Measurements from ENCODE around the gene FGFR2. TPM values are rescaled to one million over a fixed set of nuclear protein-coding genes. Genes with fewer than 3 reads are reported as not detected.

FGFR2 gene
- total RNA-seq, 2 experiments from 2014 or later: 0.10 to 0.30 TPM

- Mint-ChIP-seq H3K27ac (no peak overlapping the region), H3K4me3 (no peak overlapping the region), H3K4me1 (peaks cover 19% of the 10 kb centered on the region), H3K36me3 (ENCODE audit: low read depth) (no peaks in the 10 kb centered on the region), H3K27me3 (no peaks in the 10 kb centered on the region), H3K9me3 (no peaks in the 10 kb centered on the region)
- CTCF ChIA-PET: no interaction called here
- DNase-seq: no peak
- POLR2A ChIA-PET: no interaction called here
Measured at GRCh38 chr10:121510201-121510771, 88.0 kb downstream of the FGFR2 start.

GRCh38 chr10:121509796-121510195 is 88.4 kb downstream of the FGFR2 start:
- POLR2A ChIA-PET: no interaction called here
- no peak overlapping the region for H3K4me3 Mint-ChIP-seq
- H3K36me3 Mint-ChIP-seq (ENCODE audit: low read depth): no peaks in the 10 kb centered on the region

GRCh38 chr10:121509112-121509511 is 89.1 kb downstream of the FGFR2 start:
- CTCF ChIA-PET: no interaction called here
- H3K27ac Mint-ChIP-seq: no peak overlapping the region
- POLR2A ChIA-PET: no interaction called here
- peaks cover 7% of the 10 kb centered on the region for H3K4me1 Mint-ChIP-seq
- DNase-seq: no peak
- no peaks in the 10 kb centered on the region for H3K27me3 Mint-ChIP-seq
- no peaks in the 10 kb centered on the region for H3K9me3 Mint-ChIP-seq
- no peaks in the 10 kb centered on the region for H3K36me3 Mint-ChIP-seq (ENCODE audit: low read depth)
- H3K4me3 Mint-ChIP-seq: no peak overlapping the region

More at GRCh38 chr10:121509796-121510195, 88.4 kb downstream of the FGFR2 start:
- no peak for DNase-seq
- CTCF ChIA-PET: no interaction called here
- peaks cover 14% of the 10 kb centered on the region for H3K4me1 Mint-ChIP-seq
- no peaks in the 10 kb centered on the region for H3K9me3 Mint-ChIP-seq
- no peaks in the 10 kb centered on the region for H3K27me3 Mint-ChIP-seq
- H3K27ac Mint-ChIP-seq: no peak overlapping the region

- H3K9me3 Mint-ChIP-seq: no peaks in the 10 kb centered on the region
- no peak for DNase-seq
Measured at GRCh38 chr10:121503587-121504051, 94.6 kb downstream of the FGFR2 start.

GRCh38 chr10:121501796-121502195 is 96.4 kb downstream of the FGFR2 start:
- no peak for DNase-seq
- H3K4me3 Mint-ChIP-seq: no peak overlapping the region
- CTCF ChIA-PET: interaction anchor here (1.7 kb wide), 1 partner anchor 19 kb away, joined by 3 read pairs; no protein-coding TSS in a partner anchor
- H3K27me3 Mint-ChIP-seq: peaks cover 4% of the 10 kb centered on the region
- H3K9me3 Mint-ChIP-seq: no peaks in the 10 kb centered on the region
- H3K27ac Mint-ChIP-seq: no peak overlapping the region
- no peaks in the 10 kb centered on the region for H3K4me1 Mint-ChIP-seq
- POLR2A ChIA-PET: no interaction called here
- no peaks in the 10 kb centered on the region for H3K36me3 Mint-ChIP-seq (ENCODE audit: low read depth)

More at GRCh38 chr10:121503587-121504051, 94.6 kb downstream of the FGFR2 start:
- H3K4me1 Mint-ChIP-seq: no peaks in the 10 kb centered on the region
- no peak overlapping the region for H3K4me3 Mint-ChIP-seq
- ChIA-PET POLR2A (no interaction called here), CTCF (interaction anchor here (1.7 kb wide), 1 partner anchor 17 kb away, joined by 3 read pairs; no protein-coding TSS in a partner anchor)
- no peaks in the 10 kb centered on the region for H3K36me3 Mint-ChIP-seq (ENCODE audit: low read depth)
- H3K27ac Mint-ChIP-seq: no peak overlapping the region
- peaks cover 4% of the 10 kb centered on the region for H3K27me3 Mint-ChIP-seq

GRCh38 chr10:121500701-121501332 is 97.4 kb downstream of the FGFR2 start:
- Mint-ChIP-seq H3K9me3 (no peaks in the 10 kb centered on the region), H3K27me3 (peaks cover 4% of the 10 kb centered on the region), H3K36me3 (ENCODE audit: low read depth) (no peaks in the 10 kb centered on the region), H3K4me3 (no peak overlapping the region), H3K4me1 (no peaks in the 10 kb centered on the region), H3K27ac (no peak overlapping the region)
- ChIA-PET CTCF (no interaction called here), POLR2A (no interaction called here)
- DNase-seq: no peak

GRCh38 chr10:121497513-121498470 is 100.5 kb downstream of the FGFR2 start:
- no peak overlapping the region for H3K4me3 Mint-ChIP-seq
- CTCF ChIA-PET: no interaction called here
- H3K9me3 Mint-ChIP-seq: no peaks in the 10 kb centered on the region
- no peak overlapping the region for H3K27ac Mint-ChIP-seq
- no peak for DNase-seq
- POLR2A ChIA-PET: no interaction called here
- H3K4me1 Mint-ChIP-seq: no peaks in the 10 kb centered on the region
- peaks cover 2% of the 10 kb centered on the region for H3K27me3 Mint-ChIP-seq
- H3K36me3 Mint-ChIP-seq (ENCODE audit: low read depth): no peaks in the 10 kb centered on the region

GRCh38 chr10:121495719-121496118 is 102.5 kb downstream of the FGFR2 start:
- H3K9me3 Mint-ChIP-seq: no peaks in the 10 kb centered on the region
- H3K27me3 Mint-ChIP-seq: no peaks in the 10 kb centered on the region
- H3K4me3 Mint-ChIP-seq: no peak overlapping the region
- no peak for DNase-seq
- H3K36me3 Mint-ChIP-seq (ENCODE audit: low read depth): no peaks in the 10 kb centered on the region
- ChIA-PET POLR2A (no interaction called here), CTCF (no interaction called here)
- no peaks in the 10 kb centered on the region for H3K4me1 Mint-ChIP-seq
- no peak overlapping the region for H3K27ac Mint-ChIP-seq

- no peaks in the 10 kb centered on the region for H3K27me3 Mint-ChIP-seq
- no peak overlapping the region for H3K4me3 Mint-ChIP-seq
- H3K4me1 Mint-ChIP-seq: no peaks in the 10 kb centered on the region
- H3K9me3 Mint-ChIP-seq: peaks cover 4% of the 10 kb centered on the region
- ChIA-PET POLR2A (no interaction called here), CTCF (no interaction called here)
- no peak for DNase-seq
- no peaks in the 10 kb centered on the region for H3K36me3 Mint-ChIP-seq (ENCODE audit: low read depth)
- H3K27ac Mint-ChIP-seq: no peak overlapping the region
Measured at GRCh38 chr10:121494296-121494695, 103.9 kb downstream of the FGFR2 start.

GRCh38 chr10:121493521-121493920 is 104.7 kb downstream of the FGFR2 start:
- Mint-ChIP-seq H3K27me3 (no peaks in the 10 kb centered on the region), H3K36me3 (ENCODE audit: low read depth) (no peaks in the 10 kb centered on the region), H3K4me3 (no peak overlapping the region), H3K27ac (no peak overlapping the region), H3K9me3 (peaks cover 4% of the 10 kb centered on the region), H3K4me1 (no peaks in the 10 kb centered on the region)
- ChIA-PET POLR2A (no interaction called here), CTCF (no interaction called here)
- no peak for DNase-seq

- CTCF ChIA-PET: no interaction called here
- peaks cover 4% of the 10 kb centered on the region for H3K9me3 Mint-ChIP-seq
- no peaks in the 10 kb centered on the region for H3K4me1 Mint-ChIP-seq
- no peaks in the 10 kb centered on the region for H3K36me3 Mint-ChIP-seq (ENCODE audit: low read depth)
- H3K27me3 Mint-ChIP-seq: no peaks in the 10 kb centered on the region
- H3K4me3 Mint-ChIP-seq: no peak overlapping the region
- no peak for DNase-seq
- H3K27ac Mint-ChIP-seq: no peak overlapping the region
- POLR2A ChIA-PET: no interaction called here
Measured at GRCh38 chr10:121490871-121491519, 107.2 kb downstream of the FGFR2 start.

- DNase-seq: no peak
- Mint-ChIP-seq H3K9me3 (peaks cover 4% of the 10 kb centered on the region), H3K27me3 (no peaks in the 10 kb centered on the region), H3K4me3 (no peak overlapping the region), H3K27ac (no peak overlapping the region), H3K4me1 (no peaks in the 10 kb centered on the region), H3K36me3 (ENCODE audit: low read depth) (no peaks in the 10 kb centered on the region)
- POLR2A ChIA-PET: no interaction called here
- CTCF ChIA-PET: no interaction called here
Measured at GRCh38 chr10:121485436-121486139, 112.7 kb downstream of the FGFR2 start.

- H3K4me3 Mint-ChIP-seq: no peak overlapping the region
- ChIA-PET CTCF (no interaction called here), POLR2A (no interaction called here)
- H3K4me1 Mint-ChIP-seq: no peaks in the 10 kb centered on the region
- H3K27ac Mint-ChIP-seq: no peak overlapping the region
- H3K36me3 Mint-ChIP-seq (ENCODE audit: low read depth): no peaks in the 10 kb centered on the region
- DNase-seq: no peak
- peaks cover 3% of the 10 kb centered on the region for H3K9me3 Mint-ChIP-seq
- H3K27me3 Mint-ChIP-seq: no peaks in the 10 kb centered on the region
Measured at GRCh38 chr10:121484816-121485215, 113.4 kb downstream of the FGFR2 start.

All from activated CD4-positive, alpha-beta memory T cell treated with anti-CD3 and anti-CD28 coated beads, Interleukin-2, amount 10 ng/mL, durations not matched to agents 7 days and 5 days (primary cell).